Left ventricle myocardium inferior (tissue), 1 donor: ENCODE results near the gene LINGO4. TPM values are rescaled to one million over a fixed set of nuclear protein-coding genes. Genes with fewer than 3 reads are reported as not detected.

Source experiments
- DNase-seq: peaks from one replicate; pipeline ENCODE4 v3.0.0-alpha.2; 2020
- H3K27ac ChIP-seq: fragments of 200-600 bp; replicated peaks from 2 replicates; pipeline ENCODE4 v1.8.0; 2021
- H3K27me3 ChIP-seq: fragments of 200-600 bp; 2 replicates; pipeline ENCODE4 v1.8.0; 2021; ENCODE audit warnings: low read depth
- H3K36me3 ChIP-seq: fragments of 200-600 bp; 2 replicates; pipeline ENCODE4 v1.8.0; 2021
- H3K4me1 ChIP-seq: fragments of 200-600 bp; 2 replicates; pipeline ENCODE4 v1.8.0; 2021
- H3K4me3 ChIP-seq: fragments of 200-600 bp; 2 replicates; pipeline ENCODE4 v1.8.0; 2021; ENCODE audit warnings: mild to moderate bottlenecking, moderate library complexity
- H3K9me3 ChIP-seq: fragments of 200-600 bp; replicated peaks from 2 replicates; pipeline ENCODE4 v1.8.0; 2021
- CTCF ChIP-seq: fragments of 200-600 bp; IDR thresholded peaks from 2 replicates; pipeline ENCODE4 v1.8.0; 2021; ENCODE audit warnings: antibody characterized with exemption, mild to moderate bottlenecking, borderline replicate concordance
- intact Hi-C: fragments of 100-400 bp; cut with micrococcal nuclease; formaldehyde crosslinking; loops from one replicate; pipeline ENCODE4 v1.11.0; 2022
- total RNA-seq: library from RNA; stranded (reverse); fragmentation: NEBNext Ultra II Directional; extraction: Animal tissue kit (Norgen Biotek cat#: 25700); gene quantifications from one replicate; pipeline ENCODE4 v1.2.1, GENCODE V29; 2021
- donor health status: DM: no; HTN: yes; CAD: no; lungs with severe emphysema.

The LINGO4 gene
- total RNA-seq, 1 donor from 2014 or later, result 0.77 TPM

- DNase-seq, result no peak
- Histone ChIP-seq H3K27ac (no peak overlapping the region), H3K36me3 (peaks cover 44% of the 10 kb centered on the region), H3K4me1 (peaks cover 21% of the 10 kb centered on the region), H3K27me3 (no peaks in the 10 kb centered on the region), H3K9me3 (no peaks in the 10 kb centered on the region), H3K4me3 (no peak overlapping the region)
- intact Hi-C loops, result no loop called here
- no peak for TF ChIP-seq CTCF
These were observed 46.0 kb downstream of the LINGO4 start for GRCh38 chr1:151759241-151759640.

GRCh38 chr1:151756291-151756690 lies 48.9 kb downstream of the LINGO4 start:
- Histone ChIP-seq H3K27me3 (no peaks in the 10 kb centered on the region), H3K4me1 (no peaks in the 10 kb centered on the region), H3K9me3 (no peaks in the 10 kb centered on the region), H3K27ac (no peak overlapping the region), H3K36me3 (peaks cover 34% of the 10 kb centered on the region), H3K4me3 (no peak overlapping the region)
- DNase-seq, result no peak
- intact Hi-C loops, result no loop called here
- no peak for TF ChIP-seq CTCF

Other genes with a start within 250 kb of the LINGO4 start
- 31.8 TPM for gene SNX27, start 193.4 kb downstream of the LINGO4 start, total RNA-seq
- not detected for gene CELF3, start 88.6 kb downstream of the LINGO4 start, total RNA-seq
- 5.6 TPM for gene RIIAD1, start 83.9 kb downstream of the LINGO4 start, total RNA-seq
- gene MRPL9, start 41.9 kb downstream of the LINGO4 start, total RNA-seq, result 41.8 TPM
- 3.8 TPM for gene TDRKH, start 14.9 kb downstream of the LINGO4 start, total RNA-seq
- 10.3 TPM for gene RORC, start 26.4 kb upstream of the LINGO4 start, total RNA-seq
- not detected for gene C2CD4D, start 34.4 kb upstream of the LINGO4 start, total RNA-seq
- not detected for gene THEM5, start 48.3 kb upstream of the LINGO4 start, total RNA-seq
- gene THEM4, start 104.1 kb upstream of the LINGO4 start, total RNA-seq, result 15.8 TPM
- 186 TPM for gene S100A10, start 188.4 kb upstream of the LINGO4 start, total RNA-seq
- gene S100A11, start 231.6 kb upstream of the LINGO4 start, total RNA-seq, result 66.9 TPM